ENCODE data around the gene FOXD2.

Gene FOXD2

DNA sequence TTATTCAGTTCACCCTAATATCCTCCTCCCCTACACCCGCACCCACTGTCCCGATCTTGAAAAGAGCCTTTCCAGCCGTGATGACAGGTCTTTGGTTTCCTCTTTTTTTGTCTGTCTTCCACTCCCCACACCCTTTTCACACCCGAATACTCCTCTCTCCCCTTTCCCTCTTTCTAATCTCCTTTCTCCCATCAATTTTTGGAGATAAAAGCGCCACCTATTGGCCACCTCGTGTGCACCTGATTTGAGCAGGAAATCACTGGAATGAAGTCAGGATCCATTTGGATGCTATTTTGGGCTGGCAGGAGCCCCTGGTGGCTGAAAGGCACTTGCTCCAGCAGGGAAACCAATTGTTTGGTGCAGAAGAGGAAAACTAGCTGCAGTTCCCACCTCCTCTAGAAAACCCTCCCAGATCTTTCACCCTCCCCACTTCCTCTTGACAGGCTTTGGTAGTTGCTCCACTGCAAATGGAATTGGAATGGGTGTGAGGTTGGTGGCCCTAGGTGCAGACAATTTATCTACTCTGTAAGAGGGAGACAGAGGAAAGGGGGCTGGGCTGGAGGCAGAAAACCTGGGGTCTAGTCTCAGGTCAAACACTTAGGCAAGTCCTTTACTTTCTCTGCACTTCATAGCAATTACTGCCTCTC lies 13.4 kb upstream of the FOXD2 start:
- TF ChIP-seq, protein P1, sequence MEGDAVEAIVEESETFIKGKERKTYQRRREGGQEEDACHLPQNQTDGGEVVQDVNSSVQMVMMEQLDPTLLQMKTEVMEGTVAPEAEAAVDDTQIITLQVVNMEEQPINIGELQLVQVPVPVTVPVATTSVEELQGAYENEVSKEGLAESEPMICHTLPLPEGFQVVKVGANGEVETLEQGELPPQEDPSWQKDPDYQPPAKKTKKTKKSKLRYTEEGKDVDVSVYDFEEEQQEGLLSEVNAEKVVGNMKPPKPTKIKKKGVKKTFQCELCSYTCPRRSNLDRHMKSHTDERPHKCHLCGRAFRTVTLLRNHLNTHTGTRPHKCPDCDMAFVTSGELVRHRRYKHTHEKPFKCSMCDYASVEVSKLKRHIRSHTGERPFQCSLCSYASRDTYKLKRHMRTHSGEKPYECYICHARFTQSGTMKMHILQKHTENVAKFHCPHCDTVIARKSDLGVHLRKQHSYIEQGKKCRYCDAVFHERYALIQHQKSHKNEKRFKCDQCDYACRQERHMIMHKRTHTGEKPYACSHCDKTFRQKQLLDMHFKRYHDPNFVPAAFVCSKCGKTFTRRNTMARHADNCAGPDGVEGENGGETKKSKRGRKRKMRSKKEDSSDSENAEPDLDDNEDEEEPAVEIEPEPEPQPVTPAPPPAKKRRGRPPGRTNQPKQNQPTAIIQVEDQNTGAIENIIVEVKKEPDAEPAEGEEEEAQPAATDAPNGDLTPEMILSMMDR (conservative IDR thresholded peaks at IDR 0.05; ENCODE audit: low read depth, low read length) = peak; percentile 79
- peak; percentile 60 for DNase-seq (ENCODE audit: low read depth)

DNA sequence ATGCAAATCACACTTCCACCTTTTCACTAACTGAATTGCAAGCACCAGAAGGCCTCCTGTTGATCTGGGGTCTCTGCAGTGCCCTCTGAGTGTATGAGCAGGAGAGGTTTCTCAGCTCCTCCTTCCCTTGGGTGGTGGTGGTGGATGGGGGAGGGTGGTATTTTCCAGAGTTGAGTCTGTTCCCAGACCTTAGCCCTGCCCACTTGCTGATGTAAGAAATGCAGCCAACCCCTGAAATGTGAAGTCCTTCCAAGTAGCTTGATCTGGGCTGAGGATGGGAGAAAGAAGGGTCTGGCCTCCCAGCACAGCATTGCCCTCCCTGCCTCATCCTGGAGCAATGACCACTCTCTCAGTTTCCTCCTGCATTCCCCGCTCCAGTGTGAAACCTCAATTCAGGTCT lies 6.3 kb upstream of the FOXD2 start:
- TF ChIP-seq, protein P1 (conservative IDR thresholded peaks at IDR 0.05; ENCODE audit: low read depth, low read length) = peak; percentile 6
- peak; percentile 96 for DNase-seq (ENCODE audit: low read depth)
- H3K4me3 ChIP-seq (ENCODE audit: low read depth, low read length) = no peak overlapping the region

More for the DNA sequence above, 13.4 kb upstream of the FOXD2 start:
- H3K4me3 ChIP-seq (ENCODE audit: low read depth, low read length) = no peak overlapping the region

DNA sequence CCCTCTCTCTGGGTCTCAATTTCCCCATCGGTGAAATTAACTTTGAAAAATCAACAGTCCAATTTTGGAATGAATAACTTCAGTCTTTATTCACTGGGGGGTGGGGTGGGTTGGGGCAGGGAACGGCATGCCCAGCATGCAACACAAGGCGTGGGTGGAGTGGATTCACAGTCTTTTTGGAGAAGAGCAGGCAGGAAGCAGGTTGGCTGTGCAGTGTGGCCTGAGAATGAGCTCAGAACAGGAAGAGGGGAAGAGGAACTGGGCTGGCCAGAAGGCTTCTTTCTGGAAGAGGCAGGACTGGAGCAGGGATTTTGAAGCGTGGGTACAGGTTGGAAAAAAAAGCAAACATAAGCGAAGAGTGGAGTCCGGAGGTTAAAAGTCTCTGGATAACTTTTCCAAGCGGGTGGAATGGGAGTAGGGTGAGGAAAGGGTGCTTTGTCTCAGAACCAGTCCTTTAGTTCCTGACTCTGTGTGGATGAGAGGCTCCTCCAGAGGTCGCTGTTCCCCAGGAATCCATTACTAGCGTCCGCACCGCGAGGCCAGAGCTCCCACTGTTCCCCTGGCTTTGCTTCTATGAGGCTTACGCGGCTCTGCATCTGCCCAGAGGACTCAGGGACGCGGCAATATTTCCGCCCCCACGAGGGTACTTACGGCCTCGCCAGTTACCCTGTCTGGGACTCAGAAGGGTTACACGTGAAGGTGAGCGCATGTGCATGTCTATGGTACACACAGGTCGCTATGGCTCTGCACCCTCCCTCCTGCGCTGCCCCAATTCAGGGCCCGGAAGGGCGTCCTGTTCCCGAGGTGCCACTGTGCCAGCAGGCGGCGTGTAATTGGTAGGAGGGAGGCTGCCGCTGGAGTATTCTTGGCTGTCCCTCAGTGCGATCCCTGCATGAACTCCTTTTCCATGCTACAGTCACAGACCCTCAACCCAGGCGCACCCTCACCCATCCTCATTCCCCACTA lies 5.5 kb upstream of the FOXD2 start:
- H3K4me3 ChIP-seq (ENCODE audit: low read depth, low read length) = peak overlapping the region; percentile 54
- peak; percentile 94 for DNase-seq (ENCODE audit: low read depth)
- TF ChIP-seq, protein P1 (conservative IDR thresholded peaks at IDR 0.05; ENCODE audit: low read depth, low read length) = peak; percentile 91

DNA sequence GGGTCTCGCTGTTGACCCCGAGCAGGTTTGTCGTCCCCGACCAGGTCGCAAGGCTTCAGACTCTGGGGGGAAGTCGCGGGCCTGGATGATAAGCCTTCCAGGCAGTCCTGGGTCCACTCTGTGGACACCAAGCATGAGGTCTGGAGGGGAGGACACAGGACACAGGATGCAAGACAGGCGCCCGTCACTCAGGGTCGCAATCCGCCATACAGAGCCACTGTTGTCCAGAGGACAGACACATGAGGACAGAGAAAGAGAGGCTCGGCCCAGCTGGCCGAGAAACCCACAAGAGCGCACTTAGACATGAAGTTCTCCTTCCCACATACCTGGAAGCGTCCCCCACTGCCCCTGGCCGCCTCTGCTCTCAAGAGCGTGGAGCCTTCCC lies 4.8 kb upstream of the FOXD2 start:
- DNase-seq (ENCODE audit: low read depth) = no peak
- TF ChIP-seq, protein P1 (conservative IDR thresholded peaks at IDR 0.05; ENCODE audit: low read depth, low read length) = no peak
- H3K4me3 ChIP-seq (ENCODE audit: low read depth, low read length) = peak overlapping the region; percentile 54

DNA sequence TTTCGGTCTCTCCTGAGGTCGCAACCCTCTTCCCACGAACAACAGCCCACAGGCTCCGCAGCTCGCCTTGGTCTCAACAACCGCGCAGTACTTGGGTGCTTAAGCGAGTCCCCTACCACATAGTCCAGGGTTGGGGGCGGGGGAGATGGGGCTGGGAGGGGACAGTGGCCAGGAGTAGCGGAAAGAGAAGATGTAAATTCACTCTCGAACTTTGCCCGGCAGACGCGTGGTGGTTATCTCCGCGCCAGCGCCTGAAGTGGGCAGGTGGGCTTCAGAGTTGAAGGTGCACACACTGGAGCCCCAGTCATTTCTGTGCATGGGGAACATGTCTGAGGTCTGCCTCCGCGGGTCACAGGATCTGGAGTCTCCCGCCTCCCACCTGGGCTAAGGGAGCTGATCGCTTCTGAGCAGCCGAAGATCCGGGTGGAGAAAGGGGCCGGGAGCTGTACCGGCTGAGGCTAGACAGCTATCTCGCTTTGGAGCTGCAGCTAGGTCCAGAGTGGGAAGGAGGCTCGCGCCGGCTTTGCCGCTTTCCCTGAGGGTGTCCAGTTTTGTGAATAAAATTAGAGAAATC lies 4.3 kb upstream of the FOXD2 start:
- TF ChIP-seq, protein P1 (conservative IDR thresholded peaks at IDR 0.05; ENCODE audit: low read depth, low read length) = no peak
- DNase-seq (ENCODE audit: low read depth) = no peak
- peak overlapping the region; percentile 54 for H3K4me3 ChIP-seq (ENCODE audit: low read depth, low read length)

DNA sequence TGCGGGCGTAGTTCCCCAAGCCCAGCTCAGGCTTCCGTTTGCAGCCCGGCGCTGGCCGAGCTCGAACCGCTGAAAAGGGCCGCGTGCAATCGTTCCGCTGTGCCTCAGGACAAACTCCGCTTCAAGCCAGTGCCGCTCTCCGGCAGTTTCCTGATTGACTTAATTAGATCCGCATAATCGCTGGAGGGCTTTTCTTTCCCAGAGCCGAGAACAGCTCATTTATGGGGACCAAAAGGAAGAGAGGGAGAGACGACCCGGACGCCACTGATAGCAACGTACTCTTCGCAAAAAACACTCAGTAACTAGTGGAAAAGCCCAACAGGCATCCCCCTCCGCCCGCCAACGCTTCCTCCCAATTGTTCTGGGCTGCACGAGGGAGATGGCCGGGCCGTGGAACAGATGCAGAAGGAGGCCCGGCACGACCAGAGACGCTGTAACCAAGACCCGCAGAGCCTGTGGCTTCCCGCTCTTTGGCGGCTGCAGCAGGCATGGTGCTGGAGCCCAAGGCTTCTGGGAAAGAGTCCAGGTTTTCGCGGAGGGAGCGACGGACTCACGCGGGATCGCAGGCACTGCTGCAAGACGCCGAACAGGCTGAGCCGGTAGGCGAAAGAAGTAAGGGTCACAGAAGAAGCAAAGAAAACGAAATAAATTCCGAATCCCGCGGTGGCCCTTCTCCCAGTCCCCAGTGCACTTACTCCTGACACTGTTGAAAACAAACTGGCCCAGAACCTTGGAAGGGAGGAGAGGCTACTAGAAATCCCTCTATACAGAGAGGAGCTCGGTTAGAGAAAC lies 3.6 kb upstream of the FOXD2 start:
- peak; percentile 83 for DNase-seq (ENCODE audit: low read depth)
- TF ChIP-seq, protein P1 (conservative IDR thresholded peaks at IDR 0.05; ENCODE audit: low read depth, low read length) = peak; percentile 1
- H3K4me3 ChIP-seq (ENCODE audit: low read depth, low read length) = peak overlapping the region; percentile 54

All from choroid plexus epithelial cell (primary cell).